Skeletal muscle cell (primary cell): ENCODE data around the gene RPL18A.
"Not testable (repeated sequence)": the region's sequence is repeated elsewhere in the genome, so short reads cannot be mapped to it uniquely, and the experiment has no call there.

Experiments used
- DNase-seq: peaks from one replicate; pipeline ENCODE4 v3.0.0-alpha.2; 2010; ENCODE audit warnings: low read depth
- H3K4me3 ChIP-seq: 2 replicates; pipeline ENCODE4 v1.5.1; 2011; ENCODE audit warnings: low read depth, mild to moderate bottlenecking, control low read depth, low read length, moderate library complexity

Gene RPL18A

GRCh38 chr19:17887221-17887620 is 27.5 kb downstream of the RPL18A start:
- DNase-seq, H3K4me3 ChIP-seq: not testable (repeated sequence)

- no peak overlapping the region for H3K4me3 ChIP-seq
- no peak for DNase-seq
These were observed 28.6 kb downstream of the RPL18A start for GRCh38 chr19:17888260-17888659.

GRCh38 chr19:17889609-17890214 is 30.0 kb downstream of the RPL18A start:
- H3K4me3 ChIP-seq, result no peak overlapping the region
- peak; percentile 5 for DNase-seq

- no peak overlapping the region for H3K4me3 ChIP-seq
- no peak for DNase-seq
These were observed 34.1 kb downstream of the RPL18A start for GRCh38 chr19:17893766-17894165.

GRCh38 chr19:17902701-17903100 is 43.0 kb downstream of the RPL18A start:
- H3K4me3 ChIP-seq, result no peak overlapping the region
- DNase-seq, result peak; percentile 28

- H3K4me3 ChIP-seq, result no peak overlapping the region
- no peak for DNase-seq
These were observed 48.5 kb downstream of the RPL18A start for GRCh38 chr19:17908244-17908643.

GRCh38 chr19:17909003-17909732 is 49.5 kb downstream of the RPL18A start:
- DNase-seq, result no peak
- H3K4me3 ChIP-seq, result no peak overlapping the region

GRCh38 chr19:17910791-17911360 is 51.2 kb downstream of the RPL18A start:
- no peak overlapping the region for H3K4me3 ChIP-seq

More at GRCh38 chr19:17910791-17911360, 51.2 kb downstream of the RPL18A start:
- DNase-seq, result no peak
